B cell (primary cell): Measurements from ENCODE around the gene NRXN2. TPM values are rescaled to one million over a fixed set of nuclear protein-coding genes. Genes with fewer than 3 reads are reported as not detected.

ENCODE experiments used
- ATAC-seq: fragments of 200-7000 bp; cut with Tn5 transposase; one replicate; pipeline ENCODE4 v1.10.0; 2021; ENCODE audit warnings: low read depth, mild to moderate bottlenecking, moderate number of reproducible peaks, moderate library complexity
- CTCF ChIA-PET: fragments of 350-600 bp; sonication (Branson Sonifier 250); formaldehyde crosslinking; loops from one replicate; lab custom pipeline; 2021; ENCODE audit warnings: antibody characterized with exemption, inconsistent platforms; lab: Charles Lee
- POLR2A ChIA-PET: fragments of 350-600 bp; sonication (Branson Sonifier 250); formaldehyde crosslinking; loops from one replicate; lab custom pipeline; 2021; ENCODE audit warnings: antibody characterized with exemption; lab: Charles Lee
- DNase-seq: peaks from one replicate; pipeline ENCODE4 v3.0.0; 2013
- H2AFZ ChIP-seq: 2 replicates; pipeline ENCODE4 v1.6.1; 2012; ENCODE audit warnings: mild to moderate bottlenecking, low read depth, low read length; ENCODE audit not compliant: insufficient read depth, poor library complexity, severe bottlenecking
- H3K27ac ChIP-seq, 2 donors: 1 replicate in 1 of 2; 2 replicates in 1 of 2; pipeline ENCODE4 v1.5.1; 2012 to 2013; ENCODE audit warnings: low read length in 2 of 2, mild to moderate bottlenecking in 2 of 2, moderate library complexity in 1 of 2
- H3K27me3 ChIP-seq, 4 experiments: fragments of 200-600 bp in 1 of 4; sonication (generic) in 1 of 4; replicated peaks in 1 of 4; 1 replicate in 2 of 4; 2 replicates in 2 of 4; pipeline versions ENCODE4 v1.6.1 to v1.7.0; 2013 to 2016; ENCODE audit warnings: low read length in 3 of 4, mild to moderate bottlenecking in 2 of 4, mixed read lengths in 1 of 4, moderate library complexity in 1 of 4; ENCODE audit not compliant: insufficient read depth in 4 of 4, control insufficient read depth in 3 of 4; ENCODE audit errors: control extremely low read depth in 1 of 4
- H3K36me3 ChIP-seq, 2 experiments: replicated peaks in 1 of 2; 1 replicate in 1 of 2; 2 replicates in 1 of 2; pipeline versions ENCODE4 v1.6.1 to v1.7.1; 2013; ENCODE audit warnings: low read length in 1 of 2; ENCODE audit not compliant: insufficient read depth in 2 of 2, control insufficient read depth in 1 of 2; ENCODE audit errors: control extremely low read depth in 1 of 2, extremely low read depth in 1 of 2
- H3K4me1 ChIP-seq, 2 donors: fragments of 200-600 bp in 1 of 2; sonication (generic) in 1 of 2; 1 replicate in 1 of 2; 2 replicates in 1 of 2; pipeline versions ENCODE4 v1.5.1 to v1.6.1; 2013 to 2017; ENCODE audit warnings: low read length in 2 of 2; ENCODE audit not compliant: control insufficient read depth in 2 of 2, insufficient read depth in 2 of 2
- H3K4me2 ChIP-seq: replicated peaks from 2 replicates; pipeline ENCODE3; 2012; ENCODE audit warnings: mild to moderate bottlenecking, low read depth, low read length; ENCODE audit not compliant: poor library complexity, severe bottlenecking
- H3K4me3 ChIP-seq, 5 experiments: fragments of 200-600 bp in 1 of 5; sonication (generic) in 1 of 5; 1 replicate in 3 of 5; 2 replicates in 2 of 5; pipeline versions ENCODE4 v1.5.1 to v1.7.0; 2011 to 2016; ENCODE audit warnings: low read length in 4 of 5, mild to moderate bottlenecking in 4 of 5, low read depth in 2 of 5, control low read depth in 1 of 5, moderate library complexity in 1 of 5; ENCODE audit not compliant: insufficient read depth in 1 of 5; ENCODE audit errors: control extremely low read depth in 1 of 5, extremely low read depth in 1 of 5
- H3K79me2 ChIP-seq: fragments of 200-600 bp; sonication (generic); one replicate; pipeline ENCODE4 v1.6.0; 2016; ENCODE audit warnings: low read length; ENCODE audit not compliant: control insufficient read depth, insufficient read depth
- H3K9ac ChIP-seq: fragments of 200-600 bp; sonication (generic); 2 replicates; pipeline ENCODE4 v1.6.1; 2017; ENCODE audit warnings: mild to moderate bottlenecking, low read length, moderate library complexity
- H3K9me3 ChIP-seq, 3 donors: one replicate each; pipeline versions ENCODE4 v1.6.1 to v1.7.1; 2013; ENCODE audit warnings: low read length in 2 of 3; ENCODE audit not compliant: control insufficient read depth in 2 of 3, insufficient read depth in 1 of 3; ENCODE audit errors: control extremely low read depth in 1 of 3
- H4K20me1 ChIP-seq: 2 replicates; pipeline ENCODE4 v1.6.0; 2012; ENCODE audit warnings: mild to moderate bottlenecking, low read length; ENCODE audit not compliant: insufficient read depth, control insufficient read depth, poor library complexity, severe bottlenecking
- H3K27ac Mint-ChIP-seq: one replicate; pipeline ENCODE4 v1.8.0; 2021; ENCODE audit warnings: mixed read lengths
- H3K27me3 Mint-ChIP-seq: one replicate; pipeline ENCODE4 v1.8.0; 2021; ENCODE audit warnings: mixed read lengths
- H3K4me1 Mint-ChIP-seq: one replicate; pipeline ENCODE4 v1.8.0; 2021; ENCODE audit warnings: mixed read lengths
- H3K4me3 Mint-ChIP-seq: one replicate; pipeline ENCODE4 v1.8.0; 2021; ENCODE audit warnings: mixed read lengths
- H3K9me3 Mint-ChIP-seq: one replicate; pipeline ENCODE4 v1.8.0; 2022; ENCODE audit warnings: mixed read lengths; ENCODE audit not compliant: insufficient read depth
- CTCF ChIP-seq: fragments of 200-600 bp; IDR thresholded peaks from one replicate; pipeline ENCODE4 v1.8.0; 2022; ENCODE audit warnings: antibody characterized with exemption, mild to moderate bottlenecking
- EZH2 ChIP-seq: IDR thresholded peaks from 2 replicates; pipeline ENCODE4 v1.6.1; 2012; ENCODE audit warnings: borderline replicate concordance, low read depth, mild to moderate bottlenecking, moderate library complexity, low read length; ENCODE audit not compliant: insufficient read depth, poor library complexity, severe bottlenecking
- WGBS: methylation state at CpG from one replicate; pipeline ENCODE4 v1.1.5; 2013; ENCODE audit warnings: missing lambda C conversion rate; ENCODE audit not compliant: insufficient coverage; 5-methylcytosine and 5-hydroxymethylcytosine counted together
- intact Hi-C: fragments of 100-400 bp; cut with micrococcal nuclease; formaldehyde crosslinking; loops from one replicate; pipeline ENCODE4 v1.10.0; 2022
- polyA plus RNA-seq: library from polyadenylated mRNA; depleted of rRNA; stranded (reverse); fragments of >200 nt; gene quantifications from 2 replicates; pipeline ENCODE4 v1.2.3, GENCODE V29; 2012
- total RNA-seq, 2 donors: library from RNA; stranded (reverse); fragments of 120-200 nt in 1 of 2; gene quantifications; 1 replicate in 1 of 2; 2 replicates in 1 of 2; pipeline versions ENCODE4 v1.2.3 to v1.2.4, GENCODE V29; 2013 to 2022

The NRXN2 gene
- total and polyA plus RNA-seq, 2 donors (not counting 1 experiment from before 2014, with no cell fraction given): 0.01 to 0.52 TPM

DNA sequence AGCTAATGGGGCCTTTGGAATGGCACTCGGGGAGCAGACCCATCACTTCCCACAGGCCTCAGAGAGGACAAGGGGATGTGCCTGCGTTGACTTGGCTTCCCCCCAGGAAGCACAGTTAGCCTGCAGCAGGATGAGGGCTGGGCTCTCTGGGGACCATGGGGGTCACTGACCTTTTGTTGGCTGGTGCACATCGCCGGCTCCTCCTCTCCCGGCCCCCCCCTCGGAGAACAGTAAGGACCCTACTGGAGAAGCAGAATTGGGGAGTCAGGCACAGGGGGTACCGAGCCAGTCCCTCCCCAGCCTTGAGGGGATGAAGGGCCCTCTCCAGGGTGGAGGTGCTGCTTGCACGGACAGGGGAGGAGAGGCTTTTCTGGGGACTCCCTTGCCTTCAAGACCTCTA, 32.8 kb downstream of the NRXN2 start:
- Histone ChIP-seq H3K27me3 (peaks cover 0 to 21% (median 10%) of the 10 kb centered on the region in 4 experiments), H2AFZ (no peak overlapping the region), H3K79me2 (no peaks in the 10 kb centered on the region), H4K20me1 (no peaks in the 10 kb centered on the region), H3K4me3 (no peak overlapping the region), H3K4me1 (peaks cover 24 to 38% of the 10 kb centered on the region in 2 donors), H3K9ac (no peak overlapping the region), H3K36me3 (no peaks in the 10 kb centered on the region), H3K9me3 (no peaks in the 10 kb centered on the region), H3K27ac (no peak overlapping the region), H3K4me2 (no peak overlapping the region)
- intact Hi-C loops: no loop called here
- 51% methylated on average over 6 of the region's 8 CpGs for WGBS
- Mint-ChIP-seq H3K9me3 (no peaks in the 10 kb centered on the region), H3K27me3 (peaks cover 15% of the 10 kb centered on the region), H3K4me1 (peaks cover 33% of the 10 kb centered on the region), H3K4me3 (no peak overlapping the region), H3K27ac (no peak overlapping the region)
- CTCF ChIA-PET: interaction anchor here (0.6 to 2.7 kb wide), 7 partner anchors 15 to 351 kb away, joined by 3 to 47 read pairs (median 11); partner anchors contain the start of gene RASGRP2
- no peak for ATAC-seq
- TF ChIP-seq CTCF (no peak), EZH2 (no peak)
- no peak for DNase-seq
- POLR2A ChIA-PET: no interaction called here

DNA sequence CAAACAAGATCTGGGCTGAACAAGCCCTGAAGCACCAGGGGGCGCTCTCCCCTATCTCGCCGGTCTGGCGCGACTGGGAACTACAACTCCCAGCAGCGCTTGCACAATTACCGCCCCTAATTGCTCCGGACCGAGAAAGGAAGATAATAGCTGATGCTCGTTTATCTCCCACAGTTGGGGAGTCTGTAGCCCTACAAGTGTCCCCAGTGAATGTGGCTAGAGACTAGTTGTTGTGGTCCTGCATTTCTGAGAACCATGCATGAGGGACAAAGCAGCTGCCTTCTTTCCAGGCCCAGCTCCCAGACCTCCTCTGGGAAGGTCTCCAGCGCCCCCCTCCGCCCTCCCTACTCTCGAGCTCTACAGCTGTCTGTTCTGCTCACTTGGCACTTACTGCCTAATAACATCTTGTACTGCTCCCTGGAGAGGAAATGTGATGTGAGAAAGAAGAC, 34.4 kb downstream of the NRXN2 start:
- DNase-seq (peak; percentile 94), ATAC-seq (peak; percentile 95)
- Histone ChIP-seq H3K4me2 (peak overlapping the region; percentile 84), H3K4me3 (peak overlapping the region; percentile 37 to 74 (median 63)), H3K4me1 (peaks cover 14 to 23% of the 10 kb centered on the region in 2 donors), H4K20me1 (no peaks in the 10 kb centered on the region), H3K27ac (peak overlapping the region in 1 of 2 donors; percentile 5), H3K9me3 (no peaks in the 10 kb centered on the region), H3K36me3 (no peaks in the 10 kb centered on the region), H3K79me2 (no peaks in the 10 kb centered on the region), H3K9ac (peak overlapping the region; percentile 68), H2AFZ (peak overlapping the region; percentile 74), H3K27me3 (peaks cover 0 to 18% (median 8%) of the 10 kb centered on the region in 4 experiments)
- no peaks in the 10 kb centered on the region for H3K9me3 Mint-ChIP-seq
- ChIA-PET CTCF (interaction anchor here (0.5 to 2.7 kb wide), 52 partner anchors 8 to 1735 kb away, joined by 3 to 47 read pairs (median 4); partner anchors contain the start of genes ARL2, CDC42BPG, NRXN2 and PRDX5), POLR2A (interaction anchor here (0.5 to 1.5 kb wide), 7 partner anchors 16 to 1685 kb away, joined by 3 to 7 read pairs (median 3); partner anchors contain the start of genes CAPN1, PRDX5, RASGRP2 and SF1)
- peaks cover 20% of the 10 kb centered on the region for H3K4me1 Mint-ChIP-seq
- H3K27ac Mint-ChIP-seq: peak overlapping the region; percentile 88
- 1% methylated on average over 10 of the region's 13 CpGs for WGBS
- H3K27me3 Mint-ChIP-seq: peaks cover 15% of the 10 kb centered on the region
- peak overlapping the region; percentile 88 for H3K4me3 Mint-ChIP-seq
- TF ChIP-seq EZH2 (no peak), CTCF (peak; percentile 92)
- intact Hi-C loops: loop anchor here (1.0 kb wide), 5 partner anchors 35 to 429 kb away; partner anchors contain the start of genes NRXN2, TRMT112 and ZNHIT2
